Measurements from ENCODE around the gene RCBTB2.

DNA sequence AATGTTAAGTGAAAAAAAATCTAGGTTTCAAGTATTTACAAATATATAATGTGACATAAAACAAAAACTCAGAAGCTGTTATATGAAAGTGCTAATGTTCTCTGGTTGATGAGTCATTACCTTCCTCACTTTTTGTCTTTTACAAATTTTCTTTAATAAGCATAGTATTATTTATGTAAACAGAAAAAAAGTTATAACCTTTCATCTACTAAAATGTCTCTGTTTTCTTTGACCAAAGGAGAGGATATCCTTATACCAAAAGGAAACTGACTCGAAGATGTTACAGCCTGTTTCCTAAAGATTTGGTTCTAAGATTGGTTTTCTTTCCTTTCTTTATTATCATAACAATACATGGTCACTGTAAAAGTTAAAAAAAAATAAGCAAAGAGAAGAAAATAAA, 38.0 kb downstream of the RCBTB2 start:
- TF ChIP-seq POLR2A (IDR thresholded peaks at IDR 0.05): no peak
- TF ChIP-seq, protein P1, sequence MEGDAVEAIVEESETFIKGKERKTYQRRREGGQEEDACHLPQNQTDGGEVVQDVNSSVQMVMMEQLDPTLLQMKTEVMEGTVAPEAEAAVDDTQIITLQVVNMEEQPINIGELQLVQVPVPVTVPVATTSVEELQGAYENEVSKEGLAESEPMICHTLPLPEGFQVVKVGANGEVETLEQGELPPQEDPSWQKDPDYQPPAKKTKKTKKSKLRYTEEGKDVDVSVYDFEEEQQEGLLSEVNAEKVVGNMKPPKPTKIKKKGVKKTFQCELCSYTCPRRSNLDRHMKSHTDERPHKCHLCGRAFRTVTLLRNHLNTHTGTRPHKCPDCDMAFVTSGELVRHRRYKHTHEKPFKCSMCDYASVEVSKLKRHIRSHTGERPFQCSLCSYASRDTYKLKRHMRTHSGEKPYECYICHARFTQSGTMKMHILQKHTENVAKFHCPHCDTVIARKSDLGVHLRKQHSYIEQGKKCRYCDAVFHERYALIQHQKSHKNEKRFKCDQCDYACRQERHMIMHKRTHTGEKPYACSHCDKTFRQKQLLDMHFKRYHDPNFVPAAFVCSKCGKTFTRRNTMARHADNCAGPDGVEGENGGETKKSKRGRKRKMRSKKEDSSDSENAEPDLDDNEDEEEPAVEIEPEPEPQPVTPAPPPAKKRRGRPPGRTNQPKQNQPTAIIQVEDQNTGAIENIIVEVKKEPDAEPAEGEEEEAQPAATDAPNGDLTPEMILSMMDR (IDR thresholded peaks at IDR 0.05 in 4 of 5, conservative IDR thresholded peaks at IDR 0.05 in 1 of 5): no peak

Data from gastrocnemius medialis (tissue), 4 donors.